NCI-H2081 treated with DMSO at 0.1 percent for 48 hours (cell line): ENCODE measurements around the gene JARID2.

Experiments
- DNase-seq: peaks from one replicate; lab custom pipeline; 2025; lab: John Stamatoyannopoulos, UW

Gene JARID2

DNA sequence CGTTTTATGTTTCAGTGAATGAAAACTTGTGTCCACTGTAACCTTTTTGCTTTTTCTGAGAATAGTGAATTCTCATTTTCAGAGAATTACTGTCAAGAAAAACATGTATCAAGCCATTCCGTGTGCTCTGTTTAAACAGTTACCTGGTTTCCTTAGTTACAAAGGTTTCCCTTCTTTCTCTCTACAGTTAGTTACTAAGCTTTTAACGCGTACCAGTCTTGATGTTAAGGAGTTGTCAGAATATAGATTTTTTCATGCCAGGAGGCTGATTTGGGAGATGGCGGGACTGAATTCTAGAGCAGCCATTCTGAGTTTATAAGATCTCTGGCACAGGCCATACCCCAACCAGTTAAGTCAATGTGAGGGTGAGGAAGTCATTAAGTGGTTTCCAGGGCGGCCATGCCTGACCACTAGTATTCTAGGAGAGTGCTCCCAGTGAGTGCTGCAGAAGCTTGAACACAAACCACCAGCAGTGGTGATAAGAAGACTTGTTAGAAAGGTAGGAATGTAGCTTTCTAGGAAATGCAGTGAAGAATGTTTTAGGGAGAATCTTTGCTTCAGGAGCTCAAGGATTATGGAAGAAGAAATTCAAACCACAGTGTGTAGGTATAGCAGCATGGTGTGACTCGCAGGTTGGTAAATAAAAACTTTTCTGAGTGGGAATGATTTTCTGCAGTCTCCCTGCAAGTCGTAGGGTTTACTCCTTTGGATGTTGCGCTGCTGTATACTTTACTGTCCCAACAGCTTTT lies 112.9 kb downstream of the JARID2 start:
- no peak for DNase-seq

DNA sequence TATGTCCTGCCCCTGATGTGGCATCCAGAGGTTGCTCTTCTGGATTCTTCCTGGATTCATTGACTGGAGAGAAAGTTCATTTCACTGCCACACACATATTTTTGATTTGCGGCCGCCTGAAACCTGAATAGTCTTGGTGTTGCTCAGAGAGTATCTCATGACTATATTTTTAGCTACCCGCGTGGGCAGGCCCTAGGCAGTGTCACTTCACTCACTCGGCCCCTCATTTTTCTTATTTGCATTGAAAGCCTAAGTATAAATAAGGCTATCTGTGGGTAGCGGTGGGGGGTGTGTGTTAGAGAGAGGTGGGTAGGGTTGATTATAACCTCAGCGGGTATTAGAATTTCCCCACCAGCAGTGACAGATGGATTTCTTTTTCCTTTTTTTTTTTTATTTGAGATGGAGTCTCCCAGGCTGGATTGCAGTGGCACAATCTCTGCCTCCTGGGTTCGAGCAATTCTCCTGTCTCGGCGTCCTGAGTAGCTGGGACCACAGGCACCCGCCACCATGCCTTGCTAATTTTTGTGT lies 113.5 kb downstream of the JARID2 start:
- no peak for DNase-seq

DNA sequence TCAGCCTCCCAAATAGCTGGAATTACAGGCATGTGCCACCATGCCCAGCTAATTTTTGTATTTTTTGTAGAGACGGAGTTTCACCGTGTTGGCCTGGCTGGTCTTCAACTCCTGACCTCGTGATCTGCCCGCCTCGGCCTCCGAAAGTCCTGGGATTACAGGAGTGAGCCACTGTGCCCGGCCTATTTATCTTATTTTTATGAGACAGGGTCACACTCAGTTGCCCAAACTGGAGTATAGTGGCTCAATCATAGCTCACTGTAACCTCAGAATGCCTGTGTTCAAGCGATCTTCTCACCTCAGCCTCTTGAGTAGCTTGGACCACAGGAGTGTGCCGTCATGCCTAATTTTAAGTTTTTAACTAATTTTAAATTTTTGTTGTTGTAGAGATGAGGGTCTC lies 114.4 kb downstream of the JARID2 start:
- DNase-seq: no peak

DNA sequence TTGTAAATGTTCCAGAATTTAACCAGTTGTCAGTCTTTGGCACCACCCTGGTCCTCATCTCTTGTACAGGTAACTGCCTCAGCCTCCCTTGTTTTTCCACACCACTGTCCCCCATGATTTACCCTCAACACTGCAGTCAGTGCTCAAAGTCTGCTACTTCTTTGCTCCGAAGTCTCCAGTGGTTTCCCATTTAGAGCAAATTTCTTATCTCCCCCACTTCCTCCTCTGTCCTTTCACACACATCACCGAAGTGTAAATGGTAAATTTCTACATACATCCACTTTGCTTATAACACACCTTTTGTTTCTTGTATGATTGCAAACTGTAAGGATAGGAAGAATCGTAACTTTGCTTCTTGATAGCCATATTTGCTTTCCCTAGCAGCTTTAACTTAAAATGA lies 115.3 kb downstream of the JARID2 start:
- DNase-seq: no peak

DNA sequence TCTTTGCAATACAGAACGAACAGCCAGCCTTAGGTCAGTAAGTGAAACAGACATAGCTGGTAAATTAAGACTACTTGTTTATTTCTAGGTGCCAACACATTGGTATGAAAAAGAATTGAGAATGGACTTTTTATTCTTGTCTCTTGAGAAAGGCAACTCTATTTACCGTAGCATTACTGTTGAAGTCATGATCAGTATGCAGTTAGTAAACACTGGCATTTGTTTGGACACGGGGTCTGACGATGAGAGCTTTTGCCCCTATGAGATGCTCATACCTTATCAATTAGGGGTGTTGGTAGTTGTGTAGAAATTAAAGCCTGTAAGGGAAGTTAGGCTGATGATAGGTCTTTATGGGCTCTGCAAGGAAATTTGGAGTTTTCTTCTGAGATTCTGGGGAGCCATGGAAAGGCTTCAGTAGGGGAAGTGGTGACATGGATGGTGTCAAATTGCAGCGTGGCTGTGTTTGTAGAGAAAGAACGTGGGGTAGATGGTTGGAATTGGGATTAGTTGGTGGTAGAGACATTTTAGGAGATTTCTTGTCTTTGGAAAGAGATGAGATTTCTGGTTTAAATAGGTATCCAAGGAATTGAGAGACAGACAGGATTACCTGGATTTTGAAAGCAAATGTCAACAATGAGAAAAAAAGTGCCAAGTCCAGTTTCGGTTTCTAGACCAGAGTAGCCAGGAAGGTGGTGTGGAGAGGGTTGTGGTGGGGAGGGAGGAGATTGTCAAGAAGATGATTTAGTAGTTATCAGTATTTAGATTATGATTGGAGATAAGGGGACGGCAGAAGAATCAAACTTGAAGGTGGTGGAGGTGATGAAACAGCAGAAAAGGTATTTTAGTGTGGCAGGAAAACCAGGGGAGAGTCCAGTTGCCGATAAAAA lies 116.6 kb downstream of the JARID2 start:
- no peak for DNase-seq

DNA sequence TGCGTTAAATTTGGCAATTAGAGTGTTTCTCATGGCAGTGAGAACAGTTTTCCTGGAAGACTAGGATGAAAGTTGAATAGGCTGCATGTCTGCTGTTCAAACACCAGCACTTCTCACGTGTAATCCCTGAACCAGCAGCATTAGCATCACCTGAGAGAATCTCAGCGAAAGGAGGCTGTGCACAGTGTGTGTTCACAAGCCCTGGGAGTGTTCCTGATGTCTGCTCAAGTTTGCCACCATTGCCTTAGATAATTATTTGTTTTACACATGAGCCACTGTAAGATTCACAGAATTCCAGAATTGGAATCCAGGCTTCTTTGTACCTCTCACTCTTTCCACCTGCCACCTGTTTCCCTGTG lies 117.3 kb downstream of the JARID2 start:
- no peak for DNase-seq

DNA sequence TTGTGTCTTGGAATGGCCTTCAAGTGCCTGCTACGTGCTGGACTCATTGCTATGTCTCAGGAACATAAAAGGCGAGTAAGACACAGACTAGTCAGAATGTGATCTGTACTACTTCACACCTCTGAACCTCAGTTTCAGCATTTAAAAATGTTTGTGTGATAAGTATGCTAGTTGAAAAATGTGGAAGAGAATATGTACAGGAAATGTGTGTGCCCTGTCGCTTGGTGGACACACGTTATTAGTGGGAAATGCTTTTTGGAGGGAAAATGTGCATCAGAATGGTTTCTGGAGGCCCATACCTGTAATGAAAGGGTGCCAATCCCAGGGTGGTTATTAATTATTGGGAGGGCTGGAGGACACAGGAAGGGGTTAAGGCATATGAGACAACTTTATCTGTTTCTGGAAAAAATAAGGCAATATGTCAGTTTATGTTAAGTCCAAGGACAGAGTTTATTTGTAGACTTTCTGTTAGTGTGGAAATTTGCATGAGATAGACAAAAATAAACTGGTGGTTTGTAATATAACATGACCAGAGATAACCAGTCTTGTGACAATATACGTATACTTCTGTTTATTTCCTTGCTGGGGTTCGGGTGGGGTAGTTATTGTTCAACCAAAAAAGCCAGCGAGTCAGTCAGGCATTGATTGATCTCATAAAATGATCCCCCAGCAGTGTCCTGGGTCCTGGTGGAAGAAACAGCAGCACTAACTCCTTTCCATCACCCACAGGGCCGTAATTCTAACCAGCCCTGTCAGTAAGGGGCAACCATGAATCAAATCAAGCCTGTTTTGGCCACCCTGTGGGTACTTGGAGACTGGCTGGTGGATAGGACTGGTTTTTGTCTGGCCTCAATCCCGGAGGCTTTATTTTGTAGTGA lies 117.9 kb downstream of the JARID2 start:
- DNase-seq: no peak

DNA sequence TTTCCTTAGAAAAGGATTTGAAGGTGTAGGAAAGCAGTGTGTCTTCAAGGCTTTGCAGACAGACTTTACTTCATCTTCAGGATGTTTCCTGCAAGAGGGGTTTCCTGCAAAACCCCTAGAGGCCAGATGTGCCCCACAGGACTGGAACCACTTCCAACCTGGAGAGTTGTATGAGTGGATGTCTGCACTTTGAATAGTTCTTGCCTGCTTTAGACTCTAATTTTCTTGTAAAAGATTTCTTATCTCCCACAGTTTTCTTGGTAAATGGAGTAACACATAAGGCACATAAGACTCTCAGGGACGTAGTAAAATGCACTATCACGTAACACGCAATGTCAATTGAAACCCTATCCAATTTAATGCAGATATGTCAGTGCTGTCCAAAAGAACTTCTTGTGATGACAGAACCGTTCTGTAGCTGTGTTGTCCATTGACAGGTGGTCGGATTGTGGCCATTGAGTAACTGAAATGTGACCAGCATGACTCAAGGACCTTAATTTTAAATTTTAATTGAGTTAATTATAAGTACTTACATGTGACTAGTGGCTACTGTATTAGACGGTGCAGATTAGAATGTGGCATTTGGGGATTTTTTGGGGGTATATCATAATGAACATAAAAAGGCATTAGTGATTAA lies 118.7 kb downstream of the JARID2 start:
- no peak for DNase-seq

DNA sequence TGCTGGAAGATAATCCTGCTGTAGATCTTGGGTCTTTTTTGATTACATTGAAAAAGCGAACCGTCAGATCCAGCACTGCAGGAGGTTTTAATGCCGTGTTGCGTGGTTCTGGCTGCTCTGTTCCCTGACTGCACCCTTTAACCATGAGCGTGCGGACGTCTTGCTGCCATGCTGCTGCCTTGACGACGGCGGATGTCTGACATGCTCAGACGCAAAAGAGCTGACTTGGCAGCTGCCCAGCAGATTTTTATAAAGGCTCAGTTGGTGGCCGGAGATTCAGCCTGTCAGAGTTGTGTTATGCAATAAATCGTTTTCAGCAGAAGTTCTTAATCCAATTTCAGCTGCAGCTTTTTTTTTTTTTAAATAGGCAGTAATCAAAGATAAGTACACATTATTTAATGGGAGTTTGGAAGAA lies 119.4 kb downstream of the JARID2 start:
- DNase-seq: peak; percentile 55

DNA sequence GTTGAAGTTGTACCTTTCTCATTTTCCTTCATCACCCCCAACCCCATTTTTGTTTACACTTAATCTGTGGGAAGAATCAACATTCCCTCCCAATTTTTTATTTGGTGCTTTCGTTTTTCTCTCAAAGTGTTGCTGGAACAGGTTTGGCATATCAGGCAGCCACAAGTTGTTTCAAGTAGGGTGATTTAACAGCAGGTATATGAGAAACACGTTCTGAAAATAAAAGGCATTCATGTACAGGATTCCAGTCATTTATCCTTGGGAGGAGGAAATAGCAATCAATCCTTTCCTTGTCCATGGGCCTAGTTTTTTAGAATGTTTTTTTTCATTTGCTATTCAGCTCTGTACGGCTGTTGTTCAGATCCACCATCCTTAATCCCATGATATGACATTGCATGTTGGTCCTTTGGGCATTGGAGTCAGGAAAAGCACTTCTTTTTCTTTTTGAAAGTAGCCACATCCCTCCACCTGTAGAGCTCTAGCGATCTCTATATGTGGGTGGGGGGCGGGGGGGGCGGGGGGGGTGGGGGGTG lies 120.2 kb downstream of the JARID2 start:
- DNase-seq: no peak

DNA sequence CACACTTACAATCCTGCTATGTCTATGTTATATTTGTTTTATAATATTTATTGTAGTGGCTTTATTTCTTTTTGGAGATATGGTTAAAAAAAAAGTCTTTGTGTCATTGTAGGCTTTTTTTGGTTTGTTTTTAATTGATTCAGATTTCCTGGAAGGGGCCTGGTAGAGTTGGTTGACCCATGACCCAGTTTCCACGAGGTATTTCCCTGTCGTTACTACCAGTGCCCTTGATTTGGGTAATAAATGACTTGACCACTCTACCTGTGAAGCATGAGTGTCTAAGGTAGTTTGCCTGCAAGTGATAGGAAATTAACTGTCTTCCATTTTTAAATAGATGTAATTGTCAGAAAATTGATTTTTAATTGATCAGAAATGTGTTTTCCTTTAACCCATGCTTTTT lies 121.0 kb downstream of the JARID2 start:
- no peak for DNase-seq

DNA sequence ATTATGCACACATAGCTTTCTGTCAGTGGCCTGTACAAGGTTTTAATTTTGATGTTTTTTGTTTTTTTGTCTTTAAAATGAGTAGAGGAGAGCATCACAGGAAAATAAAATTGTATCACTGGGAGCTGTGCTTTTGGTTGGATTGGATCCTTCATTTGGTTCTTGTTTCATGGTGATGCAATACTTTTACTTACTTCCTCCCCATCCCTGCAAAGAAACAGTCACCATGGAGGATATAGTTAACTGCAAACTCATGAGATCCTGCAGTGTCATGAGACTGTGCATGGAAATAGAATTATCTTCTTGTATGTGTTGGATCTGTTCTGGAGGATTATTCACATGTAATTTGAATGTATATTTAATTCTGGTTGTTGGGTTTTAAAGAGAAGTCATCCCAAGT lies 122.3 kb downstream of the JARID2 start:
- no peak for DNase-seq

DNA sequence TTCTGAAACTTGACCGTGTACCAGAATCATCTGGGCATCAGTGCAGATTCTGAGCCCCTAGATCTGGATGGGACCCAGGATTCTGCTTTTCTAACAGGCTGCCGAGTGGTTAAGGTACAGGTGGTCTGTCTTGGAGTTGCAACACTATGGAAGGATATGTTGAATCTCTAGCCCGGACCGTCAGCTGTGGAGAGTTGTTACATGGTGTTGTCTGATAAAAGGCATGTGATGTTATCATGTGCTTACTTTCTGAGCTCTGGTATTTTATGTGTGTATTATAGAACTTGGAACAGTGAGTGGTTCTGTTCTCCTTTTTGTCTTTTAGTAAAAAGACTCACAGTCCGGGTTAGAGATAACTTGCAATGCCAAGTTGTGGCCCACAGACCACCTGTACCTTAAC lies 123.0 kb downstream of the JARID2 start:
- DNase-seq: no peak

DNA sequence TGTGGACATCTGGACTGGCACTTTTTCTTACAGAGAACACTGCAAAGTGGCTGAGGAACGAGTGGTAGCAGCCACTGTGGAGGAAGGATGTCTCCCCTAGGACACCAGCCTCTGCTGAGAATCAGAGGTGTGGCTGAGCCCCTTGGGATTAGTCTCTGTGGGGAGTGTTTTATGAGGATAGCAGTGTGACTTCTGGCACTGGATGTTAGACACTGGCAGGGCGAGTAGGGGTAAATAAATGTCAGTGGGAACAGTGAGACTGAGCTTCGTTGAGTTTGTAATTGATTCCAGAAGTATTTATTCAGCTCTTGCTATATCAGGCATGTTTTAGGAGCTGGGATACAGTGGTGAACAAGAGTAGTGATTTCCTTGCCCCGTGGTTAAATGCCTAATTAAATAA lies 124.0 kb downstream of the JARID2 start:
- no peak for DNase-seq

DNA sequence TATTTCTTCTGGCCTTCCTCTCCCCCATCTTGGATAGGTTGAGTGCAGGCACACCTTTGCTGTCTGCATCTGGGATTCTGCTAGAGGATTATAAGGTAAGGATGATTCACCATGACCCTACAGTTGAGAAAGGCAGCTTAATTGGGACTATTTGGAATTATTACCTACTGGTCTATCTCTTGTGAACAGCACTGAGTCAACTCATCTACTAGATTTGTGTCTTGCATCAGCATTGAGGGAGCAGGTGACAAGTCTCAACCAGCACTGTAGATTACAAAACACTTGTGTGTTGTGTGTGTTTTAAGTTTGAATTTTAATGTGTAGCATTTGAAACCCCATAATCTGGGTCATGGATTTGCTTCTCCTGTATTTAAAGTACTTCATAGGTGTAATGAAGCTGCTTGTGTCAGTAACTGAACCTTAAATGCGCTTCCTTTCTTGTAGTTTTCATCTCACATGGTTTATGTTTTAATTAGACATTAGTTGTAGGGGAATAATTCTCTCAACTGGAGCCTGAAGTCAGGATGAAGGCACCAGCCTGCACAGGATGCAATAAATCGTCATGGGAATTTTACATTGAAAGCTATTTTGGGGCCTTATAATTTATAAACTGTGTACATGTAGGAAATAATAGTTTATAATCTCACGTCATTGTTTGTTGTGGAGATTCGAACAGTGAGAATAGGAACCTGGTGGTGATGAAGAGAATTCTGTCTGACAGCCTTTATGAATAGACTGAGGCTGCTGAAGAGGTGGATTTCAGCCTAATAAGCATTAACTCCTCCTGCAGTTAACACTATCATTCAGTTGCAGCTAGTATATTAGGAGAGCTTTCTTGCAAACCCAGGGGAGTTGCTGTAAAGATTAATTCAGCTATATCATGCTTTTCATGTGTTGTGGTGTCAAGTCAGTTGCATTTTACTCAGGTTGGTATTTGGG lies 125.1 kb downstream of the JARID2 start:
- no peak for DNase-seq

DNA sequence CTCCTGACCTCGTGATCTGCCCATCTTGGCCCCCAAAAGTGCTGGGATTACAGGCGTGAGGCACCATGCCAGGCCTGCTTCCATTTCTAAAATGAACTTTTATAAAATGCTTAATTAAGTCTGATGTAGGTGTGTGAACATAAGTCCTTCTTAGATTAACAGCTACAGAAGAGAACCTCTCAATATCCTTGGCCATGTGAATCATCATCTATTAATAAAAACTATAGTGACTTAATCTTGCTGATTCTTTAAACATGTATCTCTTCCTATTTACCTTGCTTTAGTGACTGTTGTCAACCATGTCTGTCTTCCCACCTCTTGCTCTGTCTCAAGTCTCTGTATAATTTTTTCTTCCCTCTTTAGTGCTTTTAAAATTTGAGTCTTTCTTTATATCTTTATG lies 127.1 kb downstream of the JARID2 start:
- no peak for DNase-seq

DNA sequence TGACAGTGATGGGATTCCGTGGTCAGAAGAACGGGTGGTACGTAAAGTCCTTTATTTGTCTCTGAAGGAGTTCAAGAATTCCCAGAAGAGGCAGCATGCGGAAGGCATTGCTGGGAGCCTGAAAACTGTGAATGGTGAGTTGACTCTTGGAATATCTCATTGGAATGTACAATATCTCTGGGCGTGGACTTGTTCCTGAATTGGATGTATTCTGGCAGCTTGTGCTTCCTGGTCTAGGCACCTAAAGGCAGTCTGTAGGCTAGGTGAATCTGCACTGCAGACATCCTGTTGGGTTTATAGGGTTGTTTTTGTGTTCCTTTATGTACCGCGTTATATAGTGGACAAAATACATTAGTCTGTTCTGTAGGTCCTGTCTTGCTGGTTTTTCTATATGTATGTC lies 128.2 kb downstream of the JARID2 start:
- DNase-seq: no peak

DNA sequence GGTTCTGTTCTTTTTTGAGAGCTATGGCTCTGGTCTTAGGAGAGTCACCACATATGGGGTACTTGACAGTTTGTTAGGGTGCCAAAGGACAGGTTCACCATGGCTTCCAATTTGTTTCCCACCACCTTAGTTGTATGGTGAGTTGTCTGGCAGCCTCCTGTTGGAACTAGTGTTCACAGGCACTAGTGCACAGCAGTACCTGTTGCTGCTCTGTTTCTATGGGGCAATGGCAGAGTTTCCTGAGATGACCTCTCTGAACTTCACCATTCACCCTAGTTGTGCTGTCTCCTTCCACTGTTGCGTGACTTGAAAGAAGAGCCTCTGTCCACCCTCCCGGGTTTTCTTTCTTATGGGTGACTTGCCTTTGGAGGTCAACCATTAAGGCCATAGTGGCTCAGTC lies 129.1 kb downstream of the JARID2 start:
- no peak for DNase-seq

DNA sequence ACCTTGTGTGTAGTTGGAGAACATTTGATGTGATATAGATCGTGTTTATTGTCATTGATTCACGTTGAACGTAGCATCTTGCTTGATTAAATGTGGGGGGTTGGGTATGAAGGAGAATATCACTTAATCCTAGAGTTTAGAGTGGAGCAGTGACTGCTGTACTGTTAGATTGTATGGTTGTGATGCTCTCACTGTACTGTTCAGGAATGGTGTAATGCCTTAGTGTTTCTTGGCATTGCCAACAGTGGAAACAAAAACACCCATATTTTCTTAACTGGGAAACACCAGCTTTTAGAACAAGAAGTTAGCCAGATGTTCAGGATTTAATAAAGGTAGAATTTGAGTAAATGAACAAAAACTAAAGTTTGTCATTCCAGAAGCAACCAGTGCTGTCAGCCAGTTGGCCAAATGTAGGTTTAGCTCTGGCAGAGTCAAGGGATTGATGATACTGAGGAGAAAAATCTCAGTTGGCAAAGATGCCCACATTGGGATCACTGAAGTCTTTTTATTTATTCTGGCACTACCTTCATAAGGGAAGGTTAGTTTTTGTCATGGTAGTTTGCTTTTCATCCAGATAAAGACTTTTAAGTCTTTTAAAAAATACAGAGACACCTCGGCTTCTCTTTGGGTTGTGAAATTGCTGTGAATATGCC lies 129.9 kb downstream of the JARID2 start:
- DNase-seq: no peak
